Neural crest cell (in vitro differentiated cells): ENCODE data around the gene TBC1D5. TPM values are rescaled to one million over a fixed set of nuclear protein-coding genes. Genes with fewer than 3 reads are reported as not detected.

Experiments used
- DNase-seq: peaks from one replicate; pipeline ENCODE4 v3.0.0; 2021; ENCODE audit warnings: low read depth, mixed read lengths, low spot score
- H3K27ac Mint-ChIP-seq: one replicate; pipeline ENCODE4 v1.8.0; 2021; ENCODE audit warnings: mild to moderate bottlenecking, mixed read lengths; ENCODE audit not compliant: unreplicated experiment
- H3K27me3 Mint-ChIP-seq: 2 replicates; pipeline ENCODE4 v1.8.0; 2021; ENCODE audit warnings: low read depth, mild to moderate bottlenecking, mixed read lengths
- H3K36me3 Mint-ChIP-seq: 2 replicates; pipeline ENCODE4 v1.8.0; 2021; ENCODE audit warnings: low read depth, mild to moderate bottlenecking, mixed read lengths
- H3K4me1 Mint-ChIP-seq: 2 replicates; pipeline ENCODE4 v1.8.0; 2021; ENCODE audit warnings: mixed read lengths
- H3K4me3 Mint-ChIP-seq: one replicate; pipeline ENCODE4 v1.8.0; 2021; ENCODE audit warnings: mild to moderate bottlenecking, mixed read lengths
- H3K9me3 Mint-ChIP-seq: 2 replicates; pipeline ENCODE4 v1.8.0; 2021; ENCODE audit warnings: mixed read lengths
- CTCF ChIP-seq: fragments of 200-600 bp; sonication (generic); conservative IDR thresholded peaks from 2 replicates; pipeline ENCODE4 v1.5.0; 2021; ENCODE audit warnings: antibody characterized with exemption, mild to moderate bottlenecking
- total RNA-seq: library from RNA; stranded (reverse); gene quantifications from 2 replicates; pipeline ENCODE4 v1.2.1, GENCODE V29; 2021

The TBC1D5 gene
- total RNA-seq, 1 donor from 2014 or later, result 51.2 TPM

- DNase-seq, result peak; percentile 25
- Mint-ChIP-seq H3K4me3 (no peak overlapping the region), H3K36me3 (peaks cover 4% of the 10 kb centered on the region), H3K27me3 (no peaks in the 10 kb centered on the region), H3K27ac (no peak overlapping the region), H3K9me3 (peaks cover 4% of the 10 kb centered on the region), H3K4me1 (no peaks in the 10 kb centered on the region)
- TF ChIP-seq CTCF, result peak; percentile 84
Observed at GRCh38 chr3:17645074-17645698, 97.2 kb downstream of the TBC1D5 start.

- TF ChIP-seq CTCF, result no peak
- no peaks in the 10 kb centered on the region for H3K9me3 Mint-ChIP-seq
- DNase-seq, result no peak
- peaks cover 4% of the 10 kb centered on the region for H3K4me1 Mint-ChIP-seq
- H3K36me3 Mint-ChIP-seq, result no peaks in the 10 kb centered on the region
- no peaks in the 10 kb centered on the region for H3K27me3 Mint-ChIP-seq
- H3K4me3 Mint-ChIP-seq, result no peak overlapping the region
- no peak overlapping the region for H3K27ac Mint-ChIP-seq
Observed at GRCh38 chr3:17643691-17644090, 98.7 kb downstream of the TBC1D5 start.

GRCh38 chr3:17642474-17642873, 100.0 kb downstream of the TBC1D5 start:
- no peak overlapping the region for H3K27ac Mint-ChIP-seq
- TF ChIP-seq CTCF, result no peak
- H3K4me3 Mint-ChIP-seq, result no peak overlapping the region
- no peak for DNase-seq
- H3K4me1 Mint-ChIP-seq, result peaks cover 4% of the 10 kb centered on the region
- no peaks in the 10 kb centered on the region for H3K9me3 Mint-ChIP-seq
- no peaks in the 10 kb centered on the region for H3K36me3 Mint-ChIP-seq
- no peaks in the 10 kb centered on the region for H3K27me3 Mint-ChIP-seq

- Mint-ChIP-seq H3K9me3 (no peaks in the 10 kb centered on the region), H3K4me3 (no peak overlapping the region), H3K36me3 (no peaks in the 10 kb centered on the region), H3K27me3 (no peaks in the 10 kb centered on the region), H3K27ac (no peak overlapping the region), H3K4me1 (peaks cover 12% of the 10 kb centered on the region)
- no peak for TF ChIP-seq CTCF
- DNase-seq, result no peak
Observed at GRCh38 chr3:17640466-17640865, 102.0 kb downstream of the TBC1D5 start.

- Mint-ChIP-seq H3K4me1 (peaks cover 13% of the 10 kb centered on the region), H3K27me3 (no peaks in the 10 kb centered on the region), H3K9me3 (no peaks in the 10 kb centered on the region), H3K27ac (no peak overlapping the region), H3K4me3 (no peak overlapping the region), H3K36me3 (no peaks in the 10 kb centered on the region)
- DNase-seq, result no peak
- TF ChIP-seq CTCF, result no peak
Observed at GRCh38 chr3:17639765-17640164, 102.7 kb downstream of the TBC1D5 start.
